Hematopoietic multipotent progenitor cell treated with erythropoietin and hydrocortisone succinate and interleukin-3 and kit ligand, for 17 days (in vitro differentiated cells): ENCODE data around the gene LYPD6.
"Not testable (repeated sequence)": the region's sequence is repeated elsewhere in the genome, so short reads cannot be mapped to it uniquely, and the experiment has no call there.

Experiments used
- DNase-seq: peaks from one replicate; pipeline ENCODE4 v3.0.0-alpha.2; 2015; ENCODE audit warnings: low spot score

The LYPD6 gene

DNA sequence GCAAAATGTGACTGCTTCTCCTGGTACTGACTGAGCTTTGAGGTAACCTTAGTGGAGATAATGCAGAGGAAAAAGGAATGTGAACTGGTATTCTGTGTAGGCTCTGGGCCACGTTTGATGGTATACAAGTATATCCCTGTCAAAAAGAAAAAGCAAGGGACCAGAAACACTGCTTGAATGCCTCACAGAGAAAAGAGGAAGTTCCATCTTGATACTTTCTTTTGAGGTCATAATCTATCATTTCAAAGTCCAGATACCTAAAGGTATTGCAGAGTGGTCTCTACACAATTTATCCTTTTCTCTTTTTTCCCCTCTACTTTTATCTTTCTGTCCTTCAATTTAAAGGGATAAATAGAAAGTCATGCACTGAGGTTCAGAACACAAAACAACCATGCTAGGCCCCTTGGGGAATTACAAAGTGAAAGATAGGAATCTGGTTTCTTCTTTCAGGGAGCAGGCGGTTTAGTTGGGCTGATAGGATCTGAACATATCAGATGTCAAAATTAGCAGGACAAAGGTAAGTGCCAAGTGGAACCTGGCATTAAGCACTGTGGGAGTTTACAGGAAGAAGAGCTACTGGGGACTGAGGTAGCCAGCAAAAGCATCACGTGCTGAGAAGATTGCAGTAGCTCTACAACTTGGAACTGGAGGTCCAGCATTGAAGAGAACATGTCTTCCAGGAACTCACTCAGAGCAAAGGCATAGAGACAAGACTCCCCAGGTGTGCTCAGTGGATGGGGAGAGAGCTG is 121.2 kb downstream of the LYPD6 start:
- no peak for DNase-seq

DNA sequence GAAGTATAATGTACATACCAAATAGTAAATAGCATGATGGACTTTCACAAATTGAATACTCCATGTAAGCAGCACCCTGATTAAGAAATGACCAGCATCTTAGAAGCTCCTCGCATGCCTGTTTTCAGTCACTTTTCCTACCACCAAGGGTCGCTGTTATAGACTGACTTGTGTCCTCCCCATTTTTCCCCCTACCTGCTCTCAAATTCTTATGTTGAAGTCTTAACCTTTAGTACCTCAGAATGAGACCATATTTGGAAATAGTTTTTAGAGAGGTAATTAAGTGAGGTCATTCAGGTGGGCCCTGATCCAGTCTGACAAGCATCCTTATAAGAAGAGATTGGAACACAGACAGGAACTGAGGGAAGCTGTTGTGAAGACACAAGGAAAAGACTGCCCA is 125.9 kb downstream of the LYPD6 start:
- DNase-seq: no peak

DNA sequence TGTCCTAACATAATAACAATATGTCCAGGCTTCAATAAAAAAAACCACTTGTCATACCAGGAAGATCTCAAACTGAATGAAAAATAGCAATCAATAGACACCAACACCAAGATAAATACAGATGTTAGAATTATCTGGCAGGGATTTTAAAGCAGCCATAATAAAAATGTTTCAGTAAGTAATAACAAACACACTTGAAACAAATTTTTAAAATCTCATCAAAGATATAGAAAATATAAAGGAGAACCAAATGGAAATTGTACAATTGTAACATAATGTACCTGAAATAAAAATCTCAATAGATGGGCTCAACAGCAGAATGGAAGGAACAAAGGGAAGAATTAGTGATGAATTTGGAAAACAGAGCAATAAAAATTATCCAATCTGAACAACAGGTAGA is 128.1 kb downstream of the LYPD6 start:
- DNase-seq: no peak

DNA sequence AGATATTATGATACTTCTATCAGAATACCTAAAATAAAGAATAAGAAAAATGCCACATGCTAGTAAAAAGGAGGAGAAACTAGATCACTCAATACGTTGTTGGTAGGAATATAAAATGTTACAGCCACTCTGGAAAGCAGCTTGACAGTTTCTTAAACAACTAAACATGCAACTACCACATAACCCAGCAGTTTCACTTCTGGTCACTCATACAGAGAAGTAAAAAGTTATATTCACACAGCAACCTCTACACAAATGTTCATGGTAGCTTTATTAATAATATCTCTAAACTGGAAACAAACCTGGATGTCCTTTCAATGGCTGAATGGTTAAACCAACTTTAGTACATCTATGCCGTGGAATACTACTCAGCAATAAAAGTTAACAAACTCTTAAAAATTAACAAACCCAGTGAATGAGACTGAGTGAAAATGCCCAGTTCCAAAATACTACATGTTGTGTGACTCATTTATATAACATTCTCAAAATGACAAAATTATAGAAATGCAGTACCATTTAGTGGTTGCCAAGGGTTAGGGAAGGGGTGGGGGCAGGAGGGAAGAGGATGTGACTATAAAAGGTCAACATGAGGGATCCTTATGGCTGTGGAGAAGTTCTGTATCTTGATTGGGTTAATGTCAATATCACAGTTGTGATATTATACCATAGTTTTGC is 133.1 kb downstream of the LYPD6 start:
- DNase-seq: no peak

DNA sequence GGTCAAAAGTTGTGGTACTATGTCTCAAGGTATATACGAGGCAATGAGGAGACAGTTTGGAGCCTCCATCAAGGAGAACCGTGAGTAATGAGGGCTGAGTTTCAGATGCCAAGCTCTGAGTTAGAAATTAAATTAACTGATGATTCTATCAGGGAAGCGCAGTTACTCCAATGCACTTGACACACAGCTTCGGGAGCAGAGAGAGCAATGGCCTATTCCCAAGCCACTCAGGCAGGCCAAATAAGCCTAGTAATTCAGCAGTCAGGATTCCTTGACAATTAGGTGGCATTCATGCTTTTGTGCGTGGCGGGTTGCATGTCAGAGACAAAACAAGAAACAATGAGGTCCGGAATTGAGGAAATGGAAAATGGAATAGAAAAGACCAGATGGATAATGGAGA is 134.0 kb downstream of the LYPD6 start:
- DNase-seq: no peak

DNA sequence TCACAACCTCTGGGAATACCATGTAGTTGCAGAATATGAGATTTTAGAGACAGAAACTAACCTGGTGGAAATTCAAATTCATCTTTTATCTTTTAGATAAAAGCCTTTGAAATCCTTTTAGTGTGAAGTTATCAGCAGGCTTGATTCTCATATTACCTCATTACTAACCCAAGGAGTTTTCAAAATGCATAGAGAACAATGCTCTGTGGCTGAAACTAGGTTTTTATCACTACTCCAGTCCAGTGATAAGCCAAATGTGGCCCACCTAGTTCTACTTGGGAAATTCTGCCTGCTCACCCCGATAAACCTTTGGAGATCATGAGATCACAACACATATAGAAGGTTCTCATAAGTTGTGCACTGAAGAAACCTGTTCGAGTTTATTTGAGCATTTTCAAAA is 135.5 kb downstream of the LYPD6 start:
- DNase-seq: no peak

DNA sequence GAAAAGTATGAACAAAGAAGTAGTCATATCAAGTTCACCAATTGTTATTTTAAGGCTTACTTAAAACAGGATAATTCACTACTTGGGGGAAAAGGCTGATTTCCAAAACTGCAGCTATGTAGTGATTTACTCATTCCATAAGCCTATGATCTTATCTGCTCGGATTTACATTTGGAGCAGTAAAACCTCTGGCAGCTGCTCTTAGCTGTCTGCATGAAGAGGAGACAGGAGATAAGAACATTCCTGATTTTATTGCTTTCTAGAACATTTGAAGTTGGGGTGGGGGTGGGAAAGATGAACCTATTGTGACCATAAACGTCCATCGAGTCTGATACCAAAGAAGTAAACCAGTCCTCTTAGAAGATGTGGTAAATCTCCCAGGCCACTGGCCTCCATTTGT is 136.2 kb downstream of the LYPD6 start:
- no peak for DNase-seq

DNA sequence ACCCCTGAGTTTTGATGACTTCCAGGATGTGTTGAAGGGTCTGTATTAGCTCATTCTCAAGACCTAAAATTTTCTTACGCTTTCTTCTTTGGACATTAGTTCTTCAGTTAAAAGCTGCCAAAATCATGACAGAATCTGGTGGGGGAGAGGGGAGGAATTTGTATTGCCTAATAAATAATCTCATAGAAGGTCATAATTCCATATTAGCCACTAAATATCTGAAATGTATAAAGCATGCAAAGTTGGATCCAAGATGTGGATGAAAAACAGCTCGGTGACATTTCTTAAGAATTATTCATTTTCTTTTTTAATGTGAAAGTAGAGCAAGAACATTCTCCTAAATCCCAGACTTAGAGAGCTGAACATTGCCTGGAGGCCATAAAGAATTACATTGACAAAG is 137.0 kb downstream of the LYPD6 start:
- no peak for DNase-seq

DNA sequence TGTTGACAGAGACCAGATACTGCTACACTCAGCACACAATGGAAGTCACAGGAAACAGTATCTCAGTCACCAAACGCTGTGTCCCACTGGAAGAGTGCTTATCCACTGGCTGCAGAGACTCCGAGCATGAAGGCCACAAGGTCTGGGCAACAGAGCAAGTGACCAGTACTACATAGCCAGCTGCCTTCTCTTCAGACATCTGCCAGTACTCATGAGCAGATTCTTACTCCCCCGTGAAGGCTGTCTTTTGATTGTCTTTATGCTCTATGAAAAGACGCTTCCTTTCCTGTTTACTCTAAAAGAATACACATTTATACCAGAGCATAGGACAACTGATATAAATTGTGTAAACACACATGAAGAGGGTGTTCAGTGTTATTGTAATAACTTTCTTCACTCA is 138.2 kb downstream of the LYPD6 start:
- no peak for DNase-seq

DNA sequence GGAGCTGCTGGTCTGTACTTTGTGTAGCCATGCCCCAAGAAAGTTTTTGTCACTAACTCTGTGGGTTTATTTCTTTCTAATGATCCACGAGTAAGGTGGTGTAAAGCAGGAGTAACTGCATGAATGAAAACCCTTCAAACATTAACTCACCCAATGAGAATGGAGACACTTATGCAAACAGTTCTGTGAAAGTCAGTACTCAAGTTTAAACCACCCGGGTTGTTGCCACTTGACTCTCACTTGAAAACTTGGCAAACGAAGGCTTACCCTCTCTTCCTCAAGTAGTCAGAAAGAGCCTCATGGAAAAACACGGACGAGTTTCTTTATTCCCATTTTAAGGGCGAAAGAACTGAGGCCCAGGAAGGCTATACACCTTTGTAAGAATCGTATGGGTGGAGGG is 139.7 kb downstream of the LYPD6 start:
- no peak for DNase-seq

DNA sequence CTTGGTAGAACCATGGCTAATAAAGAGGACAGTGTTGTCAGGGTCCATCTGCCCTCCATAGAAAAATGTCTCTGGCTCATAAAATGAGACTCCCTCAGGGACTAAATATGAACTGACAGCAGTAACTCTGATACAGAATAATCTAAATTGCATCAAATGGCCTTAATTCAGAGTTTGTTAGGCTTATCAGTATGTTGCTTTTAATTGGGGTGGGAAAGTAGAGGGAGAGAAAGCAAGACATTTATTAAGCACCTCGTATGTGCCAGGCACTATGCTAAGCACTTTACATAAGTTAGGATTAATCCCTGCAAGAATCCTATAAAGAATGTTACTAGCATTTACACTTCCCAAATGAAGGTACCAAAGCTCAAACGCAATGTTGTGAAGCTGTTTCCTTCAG is 142.0 kb downstream of the LYPD6 start:
- DNase-seq: no peak

DNA sequence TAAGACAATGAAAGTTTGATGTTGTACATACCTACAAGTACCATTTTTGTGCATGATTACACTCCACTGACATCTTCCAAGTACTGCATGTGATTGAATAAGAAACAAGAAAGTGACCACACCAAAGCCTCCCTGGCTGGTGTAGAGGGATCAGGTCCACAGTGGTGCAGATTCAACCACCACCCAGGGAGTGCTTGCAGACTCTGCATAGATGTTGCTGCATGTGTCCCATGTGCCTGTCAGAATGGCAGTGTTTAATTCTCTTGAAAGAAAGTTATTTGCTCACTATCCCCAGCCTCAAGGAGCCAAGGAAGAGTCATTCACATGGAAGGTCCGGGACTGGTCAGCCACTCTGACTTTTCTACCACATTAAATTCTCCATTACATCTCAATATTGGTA is 142.7 kb downstream of the LYPD6 start:
- no peak for DNase-seq

DNA sequence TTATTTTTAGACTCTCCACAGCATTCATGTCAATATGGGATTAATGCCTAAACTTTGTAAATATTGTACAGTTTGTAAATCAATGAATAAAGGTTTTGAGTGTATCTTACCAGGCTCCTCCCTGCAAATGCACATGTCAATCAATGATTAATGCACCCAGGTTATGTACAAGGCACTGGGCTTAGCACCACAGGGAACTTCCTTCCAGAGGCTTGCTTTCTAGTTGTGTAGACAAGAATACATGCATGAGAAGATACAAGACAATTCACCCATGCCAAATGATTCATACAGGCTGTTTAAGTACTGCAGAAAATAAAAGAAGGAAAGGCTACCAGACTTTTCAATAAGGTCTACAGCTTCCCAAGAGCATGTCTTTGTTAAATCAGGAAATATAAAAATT is 143.1 kb downstream of the LYPD6 start:
- DNase-seq: no peak

DNA sequence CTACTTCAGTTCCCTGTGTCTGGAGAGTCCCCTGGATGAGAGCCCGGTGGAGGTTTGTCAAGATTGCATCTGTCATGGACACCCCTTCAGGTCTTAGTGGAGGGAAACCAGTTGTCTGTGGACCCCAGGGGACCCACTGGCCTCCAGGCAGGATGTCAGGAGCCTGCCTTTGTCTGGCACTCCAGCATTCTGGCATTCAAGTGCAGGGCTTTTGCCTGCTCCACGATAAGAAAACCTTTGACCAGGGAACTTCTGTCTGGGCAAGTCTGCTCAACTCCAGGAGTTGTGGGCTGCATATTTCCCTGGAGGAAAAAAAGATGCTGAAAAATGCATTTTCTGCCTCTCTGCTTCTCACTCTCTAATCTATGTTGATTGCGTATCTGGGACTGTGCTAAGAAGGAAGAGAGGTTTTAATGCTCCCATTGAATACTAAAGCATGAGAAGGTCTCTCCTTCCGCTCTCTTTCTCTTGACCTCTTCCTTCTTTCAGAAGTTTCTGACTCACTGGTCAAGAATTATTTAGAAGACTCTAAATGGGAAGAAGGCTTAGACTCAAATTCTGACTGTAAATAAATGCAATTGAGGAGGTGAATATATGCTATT is 152.7 kb downstream of the LYPD6 start:
- DNase-seq: no peak

DNA sequence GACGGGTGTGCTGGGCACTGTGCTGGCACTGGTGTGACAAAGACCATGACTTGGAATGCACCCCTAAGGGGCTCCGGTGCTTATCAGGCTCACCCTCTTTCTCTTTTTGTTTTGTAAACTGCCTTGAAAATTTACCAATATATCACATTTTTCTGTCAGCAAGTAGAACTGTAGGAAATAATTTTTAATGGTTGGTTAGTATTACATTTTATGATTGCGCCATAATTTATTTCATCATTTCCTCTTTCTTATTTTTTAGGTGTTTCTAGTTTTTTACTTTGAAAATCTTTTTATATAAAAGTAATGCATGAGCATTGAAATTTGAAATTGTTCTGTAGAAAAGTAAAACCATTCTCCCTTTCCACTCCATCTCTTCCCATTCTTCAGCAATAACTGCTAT is 156.3 kb downstream of the LYPD6 start:
- no peak for DNase-seq

DNA sequence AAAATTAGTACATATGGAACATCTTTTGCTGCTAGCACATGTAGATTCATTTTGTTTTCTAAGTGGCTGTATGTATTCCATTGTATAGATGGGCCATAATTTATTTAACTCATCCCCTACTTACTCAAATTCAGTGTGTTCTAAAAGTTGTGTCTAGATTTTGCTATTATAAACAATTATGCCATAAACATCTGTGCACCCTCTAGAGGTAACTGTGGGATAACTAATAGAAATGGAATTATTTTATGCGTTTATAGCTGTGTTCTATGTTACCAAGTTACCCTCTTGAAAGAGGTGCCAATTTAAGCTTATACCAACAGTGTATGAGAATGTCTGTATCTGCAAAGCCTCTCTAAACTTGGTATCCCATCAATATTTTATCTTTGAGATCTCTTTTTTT is 156.8 kb downstream of the LYPD6 start:
- DNase-seq: no peak

DNA sequence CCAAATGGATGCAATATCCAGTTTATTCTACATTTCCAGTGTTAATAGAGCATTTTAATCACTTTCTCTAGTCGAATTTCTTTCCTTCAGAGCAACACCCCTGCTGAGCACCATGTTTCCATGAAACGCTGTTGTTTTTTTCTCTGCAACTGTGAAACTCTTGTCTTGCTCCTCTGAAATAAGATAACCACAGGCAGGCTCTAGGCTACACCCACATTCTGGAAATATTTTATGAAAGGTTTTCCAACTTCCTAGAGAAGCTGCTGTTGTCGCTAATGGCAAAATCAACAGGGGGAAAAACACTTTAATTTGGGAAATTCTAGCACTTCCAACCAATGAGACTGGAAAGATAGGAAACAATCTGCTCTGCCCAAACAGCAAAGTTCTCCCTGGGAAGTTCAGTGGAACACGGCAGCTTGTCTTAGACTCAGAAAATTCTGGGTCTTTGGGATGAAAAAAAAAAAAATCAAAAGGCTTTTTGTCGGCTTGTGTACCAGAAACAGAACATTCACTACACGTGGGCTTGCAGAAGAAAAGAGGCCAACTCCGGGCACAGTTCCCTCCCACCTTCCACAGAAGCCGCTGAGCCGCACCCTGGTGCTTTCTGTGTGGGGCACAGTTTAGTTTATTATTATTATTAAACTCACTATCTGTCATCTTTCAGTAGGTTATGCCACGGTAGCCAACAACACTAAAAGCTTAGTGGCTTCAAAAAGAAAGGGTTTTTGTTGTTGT is 158.5 kb downstream of the LYPD6 start:
- no peak for DNase-seq

DNA sequence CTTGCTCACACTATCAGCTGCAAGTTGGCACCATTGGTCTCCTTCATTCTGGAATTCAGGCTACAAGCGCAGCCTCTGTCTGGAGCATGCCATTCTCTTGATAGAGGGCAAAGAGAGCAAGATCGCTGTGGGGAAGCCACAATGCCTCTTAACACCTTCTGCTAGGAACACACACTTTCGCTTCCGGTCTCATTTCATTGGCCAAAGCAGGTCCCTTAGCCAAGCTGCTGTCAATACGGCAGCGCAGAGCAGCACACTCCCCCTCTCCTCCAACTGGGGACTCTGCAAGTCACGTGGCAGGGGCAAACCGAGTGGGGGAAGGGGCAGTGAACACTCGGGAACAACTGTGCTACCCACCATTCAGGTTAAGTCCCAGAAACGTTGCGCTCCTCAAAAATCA is 159.1 kb downstream of the LYPD6 start:
- DNase-seq: no peak

DNA sequence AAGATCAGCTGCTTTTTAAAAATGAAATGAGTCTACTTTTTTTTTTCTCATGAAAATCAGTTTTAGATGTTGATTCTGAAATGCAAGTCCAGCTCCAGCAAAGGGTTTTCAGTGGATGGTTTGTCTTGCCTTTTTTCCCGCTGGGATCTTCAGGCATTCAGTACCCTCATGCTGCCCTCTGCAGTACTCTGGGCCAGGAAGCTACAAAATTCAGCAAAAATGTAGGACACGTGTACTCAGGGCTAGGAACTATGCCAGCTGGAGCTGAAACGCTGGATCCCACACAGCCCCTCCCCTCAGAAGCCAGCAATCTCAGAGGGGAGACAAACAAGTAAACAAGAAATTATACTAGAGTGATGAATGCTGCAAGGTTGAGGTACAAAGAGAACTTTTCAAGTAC is 159.9 kb downstream of the LYPD6 start:
- DNase-seq: no peak

DNA sequence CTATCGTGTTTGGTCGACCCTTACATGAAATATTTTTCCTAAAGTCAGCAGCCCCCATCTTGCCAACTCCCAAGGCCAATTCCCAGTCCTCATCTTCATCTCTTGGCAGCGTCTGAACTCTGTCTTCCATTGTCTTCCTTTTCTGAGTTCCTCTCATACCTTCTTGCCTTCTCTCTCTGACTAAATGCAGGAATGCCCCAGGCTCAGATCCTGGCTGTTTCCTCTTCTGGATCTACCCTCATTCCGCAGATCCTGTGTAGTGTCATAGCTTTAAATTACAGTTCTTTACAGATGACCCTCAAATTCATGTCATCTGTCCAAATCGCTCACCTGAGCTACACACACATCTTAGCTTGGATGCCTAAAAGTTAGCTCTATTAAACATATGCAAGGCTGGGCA is 162.5 kb downstream of the LYPD6 start:
- DNase-seq: no peak

DNA sequence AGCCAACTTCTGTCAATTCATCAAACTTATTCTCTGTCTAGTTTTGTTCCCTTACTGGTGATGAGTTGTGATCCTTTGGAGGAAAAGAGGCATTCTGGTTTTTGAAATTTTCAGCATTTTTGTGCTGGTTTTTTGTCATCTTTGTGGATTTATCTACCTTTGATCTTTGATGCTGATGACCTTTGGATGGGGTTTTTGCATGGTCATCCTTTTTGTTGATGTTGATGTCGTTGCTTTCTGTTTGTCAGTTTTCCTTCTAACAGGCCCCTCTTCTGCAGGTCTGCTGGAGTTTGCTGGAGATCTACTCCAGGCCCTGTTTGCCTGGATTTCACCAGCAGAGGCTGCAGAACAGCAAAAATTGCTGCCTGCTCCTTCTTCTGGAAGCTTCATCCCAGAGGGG is 168.8 kb downstream of the LYPD6 start:
- DNase-seq: not testable (repeated sequence)

DNA sequence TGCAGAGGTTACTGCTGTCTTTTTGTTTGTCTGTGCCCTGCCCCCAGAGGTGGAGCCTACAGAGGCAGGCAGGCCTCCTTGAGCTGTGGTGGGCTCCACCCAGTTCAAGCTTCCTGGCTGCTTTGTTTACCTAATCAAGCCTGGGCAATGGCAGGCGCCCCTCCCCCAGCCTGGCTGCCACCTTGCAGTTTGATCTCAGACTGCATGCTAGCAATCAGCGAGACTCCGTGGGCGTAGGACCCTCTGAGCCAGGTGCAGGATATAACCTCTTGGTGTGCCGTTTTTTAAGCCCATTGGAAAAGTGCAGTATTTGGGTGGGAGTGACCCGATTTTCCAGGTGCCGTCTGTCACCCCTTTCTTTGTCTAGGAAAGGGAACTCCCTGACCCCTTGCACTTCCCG is 176.4 kb downstream of the LYPD6 start:
- DNase-seq: not testable (repeated sequence)

DNA sequence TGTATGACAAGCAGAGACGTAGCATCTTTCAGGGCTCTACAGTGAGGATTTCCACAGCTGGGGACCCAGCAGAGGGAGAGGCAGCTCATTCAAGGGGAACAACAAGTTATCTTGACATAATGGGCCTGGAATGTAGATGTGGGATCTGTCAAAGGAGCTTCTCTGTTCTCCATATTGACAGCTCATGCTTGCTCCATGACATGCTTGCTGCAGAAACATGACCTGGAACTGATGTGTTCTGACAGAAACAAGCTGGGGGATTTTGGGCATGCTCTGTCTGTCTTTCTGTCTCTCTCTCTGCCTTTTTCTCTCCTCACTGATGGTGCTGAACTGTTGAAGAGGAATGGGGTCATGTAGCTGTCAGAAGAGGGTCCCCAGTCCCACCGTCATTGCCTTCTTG is 177.6 kb downstream of the LYPD6 start:
- no peak for DNase-seq
